B cell (primary cell): Measurements from ENCODE around the gene SURF2. TPM values are rescaled to one million over a fixed set of nuclear protein-coding genes. Genes with fewer than 3 reads are reported as not detected.
A peak's percentile ranks its signal among the peaks of the same experiment; 100 is the strongest.

Experiments
- ATAC-seq: fragments of 200-7000 bp; cut with Tn5 transposase; one replicate; pipeline ENCODE4 v1.10.0; 2021; ENCODE audit warnings: low read depth, mild to moderate bottlenecking, moderate number of reproducible peaks, moderate library complexity
- CTCF ChIA-PET: fragments of 350-600 bp; sonication (Branson Sonifier 250); formaldehyde crosslinking; loops from one replicate; lab custom pipeline; 2021; ENCODE audit warnings: antibody characterized with exemption, inconsistent platforms; lab: Charles Lee
- POLR2A ChIA-PET: fragments of 350-600 bp; sonication (Branson Sonifier 250); formaldehyde crosslinking; loops from one replicate; lab custom pipeline; 2021; ENCODE audit warnings: antibody characterized with exemption; lab: Charles Lee
- DNase-seq: peaks from one replicate; pipeline ENCODE4 v3.0.0; 2013
- H2AFZ ChIP-seq: 2 replicates; pipeline ENCODE4 v1.6.1; 2012; ENCODE audit warnings: mild to moderate bottlenecking, low read depth, low read length; ENCODE audit not compliant: insufficient read depth, poor library complexity, severe bottlenecking
- H3K27ac ChIP-seq, 2 donors: 1 replicate in 1 of 2; 2 replicates in 1 of 2; pipeline ENCODE4 v1.5.1; 2012 to 2013; ENCODE audit warnings: low read length in 2 of 2, mild to moderate bottlenecking in 2 of 2, moderate library complexity in 1 of 2
- H3K27me3 ChIP-seq, 4 experiments: fragments of 200-600 bp in 1 of 4; sonication (generic) in 1 of 4; replicated peaks in 1 of 4; 1 replicate in 2 of 4; 2 replicates in 2 of 4; pipeline versions ENCODE4 v1.6.1 to v1.7.0; 2013 to 2016; ENCODE audit warnings: low read length in 3 of 4, mild to moderate bottlenecking in 2 of 4, mixed read lengths in 1 of 4, moderate library complexity in 1 of 4; ENCODE audit not compliant: insufficient read depth in 4 of 4, control insufficient read depth in 3 of 4; ENCODE audit errors: control extremely low read depth in 1 of 4
- H3K36me3 ChIP-seq, 2 experiments: replicated peaks in 1 of 2; 1 replicate in 1 of 2; 2 replicates in 1 of 2; pipeline versions ENCODE4 v1.6.1 to v1.7.1; 2013; ENCODE audit warnings: low read length in 1 of 2; ENCODE audit not compliant: insufficient read depth in 2 of 2, control insufficient read depth in 1 of 2; ENCODE audit errors: control extremely low read depth in 1 of 2, extremely low read depth in 1 of 2
- H3K4me1 ChIP-seq, 2 donors: fragments of 200-600 bp in 1 of 2; sonication (generic) in 1 of 2; 1 replicate in 1 of 2; 2 replicates in 1 of 2; pipeline versions ENCODE4 v1.5.1 to v1.6.1; 2013 to 2017; ENCODE audit warnings: low read length in 2 of 2; ENCODE audit not compliant: control insufficient read depth in 2 of 2, insufficient read depth in 2 of 2
- H3K4me2 ChIP-seq: replicated peaks from 2 replicates; pipeline ENCODE3; 2012; ENCODE audit warnings: mild to moderate bottlenecking, low read depth, low read length; ENCODE audit not compliant: poor library complexity, severe bottlenecking
- H3K4me3 ChIP-seq, 5 experiments: fragments of 200-600 bp in 1 of 5; sonication (generic) in 1 of 5; 1 replicate in 3 of 5; 2 replicates in 2 of 5; pipeline versions ENCODE4 v1.5.1 to v1.7.0; 2011 to 2016; ENCODE audit warnings: low read length in 4 of 5, mild to moderate bottlenecking in 4 of 5, low read depth in 2 of 5, control low read depth in 1 of 5, moderate library complexity in 1 of 5; ENCODE audit not compliant: insufficient read depth in 1 of 5; ENCODE audit errors: control extremely low read depth in 1 of 5, extremely low read depth in 1 of 5
- H3K79me2 ChIP-seq: fragments of 200-600 bp; sonication (generic); one replicate; pipeline ENCODE4 v1.6.0; 2016; ENCODE audit warnings: low read length; ENCODE audit not compliant: control insufficient read depth, insufficient read depth
- H3K9ac ChIP-seq: fragments of 200-600 bp; sonication (generic); 2 replicates; pipeline ENCODE4 v1.6.1; 2017; ENCODE audit warnings: mild to moderate bottlenecking, low read length, moderate library complexity
- H3K9me3 ChIP-seq, 3 donors: one replicate each; pipeline versions ENCODE4 v1.6.1 to v1.7.1; 2013; ENCODE audit warnings: low read length in 2 of 3; ENCODE audit not compliant: control insufficient read depth in 2 of 3, insufficient read depth in 1 of 3; ENCODE audit errors: control extremely low read depth in 1 of 3
- H4K20me1 ChIP-seq: 2 replicates; pipeline ENCODE4 v1.6.0; 2012; ENCODE audit warnings: mild to moderate bottlenecking, low read length; ENCODE audit not compliant: insufficient read depth, control insufficient read depth, poor library complexity, severe bottlenecking
- H3K27ac Mint-ChIP-seq: one replicate; pipeline ENCODE4 v1.8.0; 2021; ENCODE audit warnings: mixed read lengths
- H3K27me3 Mint-ChIP-seq: one replicate; pipeline ENCODE4 v1.8.0; 2021; ENCODE audit warnings: mixed read lengths
- H3K4me1 Mint-ChIP-seq: one replicate; pipeline ENCODE4 v1.8.0; 2021; ENCODE audit warnings: mixed read lengths
- H3K4me3 Mint-ChIP-seq: one replicate; pipeline ENCODE4 v1.8.0; 2021; ENCODE audit warnings: mixed read lengths
- H3K9me3 Mint-ChIP-seq: one replicate; pipeline ENCODE4 v1.8.0; 2022; ENCODE audit warnings: mixed read lengths; ENCODE audit not compliant: insufficient read depth
- CTCF ChIP-seq: fragments of 200-600 bp; IDR thresholded peaks from one replicate; pipeline ENCODE4 v1.8.0; 2022; ENCODE audit warnings: antibody characterized with exemption, mild to moderate bottlenecking
- EZH2 ChIP-seq: IDR thresholded peaks from 2 replicates; pipeline ENCODE4 v1.6.1; 2012; ENCODE audit warnings: borderline replicate concordance, low read depth, mild to moderate bottlenecking, moderate library complexity, low read length; ENCODE audit not compliant: insufficient read depth, poor library complexity, severe bottlenecking
- WGBS: methylation state at CpG from one replicate; pipeline ENCODE4 v1.1.5; 2013; ENCODE audit warnings: missing lambda C conversion rate; ENCODE audit not compliant: insufficient coverage; 5-methylcytosine and 5-hydroxymethylcytosine counted together
- intact Hi-C: fragments of 100-400 bp; cut with micrococcal nuclease; formaldehyde crosslinking; loops from one replicate; pipeline ENCODE4 v1.10.0; 2022
- polyA plus RNA-seq: library from polyadenylated mRNA; depleted of rRNA; stranded (reverse); fragments of >200 nt; gene quantifications from 2 replicates; pipeline ENCODE4 v1.2.3, GENCODE V29; 2012
- total RNA-seq, 2 donors: library from RNA; stranded (reverse); fragments of 120-200 nt in 1 of 2; gene quantifications; 1 replicate in 1 of 2; 2 replicates in 1 of 2; pipeline versions ENCODE4 v1.2.3 to v1.2.4, GENCODE V29; 2013 to 2022

Gene SURF2
- total and polyA plus RNA-seq, 2 donors (not counting 1 experiment from before 2014, with no cell fraction given): 17.1 to 17.3 TPM

GRCh38 chr9:133335924-133336811 is 20.2 kb upstream of the SURF2 start, which contains the start of gene SURF6:
TSS of gene SURF6 (minus strand) at chr9:133336188. CDS start at chr9:133336132, 56 bp downstream.
- peaks cover 36% of the 10 kb centered on the region for H3K79me2 ChIP-seq
- intact Hi-C loops: loop anchor here (1.0 kb wide), 4 partner anchors 12 to 124 kb away; partner anchors contain the start of genes MED22, REXO4, RPL7A and STKLD1
- H3K9me3 ChIP-seq: peaks cover 0 to 13% (median 3%) of the 10 kb centered on the region in 3 donors
- peaks cover 42% of the 10 kb centered on the region for H4K20me1 ChIP-seq
- ATAC-seq (peak; percentile 92), DNase-seq (peak; percentile 94)
- H3K9ac ChIP-seq: peak within 1 kb of the TSS; percentile 77
- H2AFZ ChIP-seq: peak within 1 kb of the TSS; percentile 79
- H3K4me3 Mint-ChIP-seq: peak within 1 kb of the TSS; percentile 99
- peaks cover 53% of the 10 kb centered on the region for H3K4me1 Mint-ChIP-seq
- H3K9me3 Mint-ChIP-seq: no peaks in the 10 kb centered on the region
- H3K27ac ChIP-seq: peak within 1 kb of the TSS; percentile 76 to 78
- CTCF ChIA-PET: no interaction called here
- TF ChIP-seq CTCF: no peak
- no peak for TF ChIP-seq EZH2
- no peaks in the 10 kb centered on the region for H3K27me3 ChIP-seq
- H3K4me2 ChIP-seq: peak within 1 kb of the TSS; percentile 74
- 3% methylated on average over 66 of the region's 70 CpGs for WGBS
- H3K36me3 ChIP-seq: peaks cover 0 to 44% of the 10 kb centered on the region in 2 experiments
- POLR2A ChIA-PET: interaction anchor here (1.3 kb wide), 2 partner anchors 12 to 306 kb away, joined by 4 to 7 read pairs; partner anchors contain the start of genes GTF3C5, MED22 and RPL7A
- peaks cover 31 to 51% of the 10 kb centered on the region in 2 donors for H3K4me1 ChIP-seq
- no peaks in the 10 kb centered on the region for H3K27me3 Mint-ChIP-seq
- peak within 1 kb of the TSS; percentile 49 to 90 (median 82) for H3K4me3 ChIP-seq
- peak within 1 kb of the TSS; percentile 95 for H3K27ac Mint-ChIP-seq
